Limb (tissue), 2 donors: ENCODE data around the gene MBD3L2B.
A peak's percentile ranks its signal among the peaks of the same experiment; 100 is the strongest.
"Not testable (repeated sequence)": the region's sequence is repeated elsewhere in the genome, so short reads cannot be mapped to it uniquely, and the experiment has no call there.

ENCODE experiments used
- DNase-seq, 2 donors: peaks; one replicate each; pipeline ENCODE4 v3.0.0-alpha.2; 2016; ENCODE audit errors: extremely low spot score in 2 of 2

The MBD3L2B gene

DNA sequence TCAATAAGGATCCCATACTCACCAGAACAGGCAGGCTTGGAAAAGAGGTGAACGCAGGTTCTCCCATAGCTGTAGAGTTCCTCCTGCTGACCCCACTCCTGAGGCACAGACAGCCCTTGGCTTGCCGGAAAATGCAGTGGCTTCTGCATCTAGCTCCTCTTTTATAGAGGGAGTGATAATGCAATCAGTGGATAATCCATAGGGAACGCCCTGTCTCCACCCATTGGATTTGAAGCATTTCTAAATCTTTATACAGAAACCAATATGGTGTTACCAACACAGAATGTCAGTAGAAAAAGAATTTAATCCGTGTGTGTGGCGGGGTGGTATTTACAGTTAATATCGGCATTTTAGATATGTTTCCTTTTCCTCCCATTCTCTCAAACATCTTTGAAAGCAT is at the start of gene MBD3L2B:
MBD3L2B (minus strand) TSS at position 101 of the 400 bp plus-strand sequence; CDS start at position 67, 34 bp downstream.
- not testable (repeated sequence) for DNase-seq

DNA sequence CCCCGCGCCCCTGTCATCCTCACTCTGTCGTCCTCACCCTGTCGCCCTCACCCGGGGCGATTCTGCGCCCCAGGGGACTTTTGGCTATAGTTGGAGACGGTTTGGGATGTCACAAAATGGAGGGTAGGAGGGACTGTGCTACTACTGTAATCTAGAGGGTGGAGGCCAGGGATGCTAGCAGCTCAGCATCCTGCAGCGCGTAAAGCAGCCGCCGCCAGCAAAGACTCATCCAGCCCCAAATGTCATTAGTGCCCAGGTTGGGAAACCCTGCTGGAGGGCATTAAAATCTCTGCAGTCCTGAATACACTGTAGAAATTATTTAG is 48.6 kb upstream of the MBD3L2B start:
- DNase-seq = no peak

DNA sequence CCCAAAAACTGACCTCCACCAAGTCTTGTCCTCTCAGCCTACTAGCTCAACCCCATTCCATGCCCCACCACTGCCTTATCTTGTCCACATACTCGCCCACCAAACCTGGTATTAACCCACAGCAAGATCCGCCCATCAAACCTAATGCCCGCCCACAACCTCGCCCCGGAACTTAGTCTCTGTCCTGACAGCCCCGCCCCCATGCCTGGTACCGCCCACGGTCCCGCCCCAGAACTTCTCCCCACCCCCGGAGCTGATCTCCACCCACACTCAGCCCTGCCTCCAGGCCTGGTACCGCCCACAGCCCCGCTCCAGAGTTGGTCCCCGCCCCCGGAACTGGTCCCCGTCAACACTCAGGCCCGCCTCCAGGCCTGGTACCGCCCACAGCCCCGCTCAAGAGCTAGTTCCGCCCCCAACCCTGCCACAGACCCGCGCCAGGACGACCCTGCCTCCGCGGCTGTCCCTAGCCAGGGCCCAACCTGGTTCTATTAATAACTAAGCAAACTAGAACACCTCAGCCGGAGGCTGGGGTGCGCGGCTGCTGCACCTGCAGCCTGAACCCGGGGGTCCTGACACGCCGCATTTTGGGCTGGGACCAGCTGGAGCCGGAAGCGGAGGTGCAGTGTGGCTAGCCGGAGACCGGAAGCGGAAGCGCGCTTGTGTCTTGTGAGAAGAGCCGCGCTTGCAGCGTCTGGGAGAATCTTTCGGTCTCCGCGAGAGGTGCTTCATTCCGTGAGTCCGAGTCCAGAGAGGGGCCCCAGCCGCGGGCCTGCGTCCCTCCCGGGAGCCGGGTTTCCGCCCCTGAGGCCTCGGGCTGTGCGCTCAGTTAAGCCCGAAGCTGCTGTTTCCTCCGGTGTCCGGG is 48.0 kb upstream of the MBD3L2B start, which contains the start of gene ZNF557:
ZNF557 (plus strand) TSS at position 662 of the 862 bp plus-strand sequence. CDS start 5,372 bp downstream, outside the sequence.
- DNase-seq = peak; percentile 96 to 99

DNA sequence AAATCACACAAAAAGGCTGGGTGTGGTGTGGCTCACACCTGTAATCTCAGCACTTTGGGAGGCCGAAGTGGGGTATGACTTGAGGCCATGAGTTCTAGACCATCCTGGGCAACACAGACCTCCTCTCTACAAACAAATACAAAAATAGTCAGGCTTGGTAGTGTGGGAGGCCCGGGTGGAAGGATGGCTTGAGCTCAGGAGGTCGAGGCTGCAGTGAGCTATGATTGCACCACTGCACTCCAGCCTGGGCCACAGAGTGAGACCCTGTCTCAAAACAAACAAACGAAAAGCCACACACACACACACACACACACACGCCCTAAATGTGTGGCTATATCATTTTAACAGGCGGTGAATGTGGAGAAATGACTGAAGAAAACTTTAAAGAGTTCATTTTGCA is 47.4 kb upstream of the MBD3L2B start:
- no peak for DNase-seq

DNA sequence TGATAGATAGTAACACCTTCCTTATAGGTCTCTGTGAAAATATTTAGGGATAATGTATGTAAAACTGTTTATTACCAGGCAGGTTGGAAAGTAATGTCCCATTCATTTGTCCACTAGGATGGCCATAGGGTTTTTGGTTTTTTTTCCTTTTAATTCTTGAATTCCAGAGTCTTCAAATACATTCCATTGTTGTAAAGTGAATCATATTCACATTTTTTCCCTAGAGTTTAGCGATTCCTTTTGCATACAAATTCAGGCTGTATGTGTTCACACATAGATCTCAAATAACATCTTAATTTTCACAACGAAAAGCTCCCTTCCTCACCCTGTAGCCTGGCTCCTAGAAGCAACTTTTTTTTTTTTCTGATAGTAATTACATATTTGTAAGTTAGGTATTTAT is 46.5 kb upstream of the MBD3L2B start:
- no peak for DNase-seq

DNA sequence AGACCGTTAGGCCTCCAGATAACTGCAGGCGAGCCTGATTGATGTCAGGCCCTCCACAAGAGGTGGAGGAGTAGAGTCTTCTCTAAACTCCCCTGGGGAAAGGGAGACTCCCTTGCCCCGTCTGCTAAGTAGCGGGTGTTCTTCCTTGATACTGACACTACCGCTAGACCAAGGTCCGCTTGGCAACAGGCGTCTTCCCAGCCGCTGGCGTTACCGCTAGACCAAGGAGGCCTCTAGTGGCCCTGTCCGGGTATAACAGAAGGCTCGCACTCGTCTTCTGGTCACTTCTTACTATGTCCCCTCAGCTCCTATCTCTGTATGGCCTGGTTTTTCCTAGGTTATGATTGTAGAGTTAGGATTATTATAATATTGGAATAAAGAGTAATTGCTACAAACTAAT is 45.9 kb upstream of the MBD3L2B start:
- DNase-seq = not testable (repeated sequence)

DNA sequence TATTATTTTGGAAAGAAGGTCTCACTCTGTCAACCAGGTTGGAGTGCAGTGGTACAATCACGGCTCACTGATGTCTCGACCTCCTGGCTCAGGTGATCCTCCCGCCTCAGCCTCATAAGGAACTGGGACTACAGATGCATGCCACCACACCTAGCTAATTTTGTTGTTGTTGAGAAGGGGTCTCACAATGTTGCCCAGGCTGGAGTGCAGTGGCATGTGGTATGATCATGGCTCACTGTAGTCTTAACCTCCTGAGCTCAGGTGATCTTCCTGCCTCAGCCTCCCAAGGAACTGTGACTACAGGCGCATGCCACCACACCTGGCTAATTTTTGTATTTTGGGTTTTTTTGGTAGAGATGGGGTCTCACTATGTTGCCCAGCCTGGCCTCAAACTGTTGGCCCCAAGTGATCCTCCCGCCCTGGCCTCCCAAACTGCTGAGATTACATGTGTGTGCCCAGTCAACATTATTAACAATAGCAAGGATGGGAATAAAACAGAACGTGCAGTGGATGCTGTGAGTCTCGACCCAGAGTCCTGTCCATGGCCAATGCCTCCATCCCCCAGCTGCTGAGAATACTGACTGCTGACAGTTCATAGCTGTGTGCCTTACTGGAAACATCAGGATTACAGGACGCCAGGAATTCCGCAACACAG is 42.7 kb upstream of the MBD3L2B start:
- DNase-seq = no peak

DNA sequence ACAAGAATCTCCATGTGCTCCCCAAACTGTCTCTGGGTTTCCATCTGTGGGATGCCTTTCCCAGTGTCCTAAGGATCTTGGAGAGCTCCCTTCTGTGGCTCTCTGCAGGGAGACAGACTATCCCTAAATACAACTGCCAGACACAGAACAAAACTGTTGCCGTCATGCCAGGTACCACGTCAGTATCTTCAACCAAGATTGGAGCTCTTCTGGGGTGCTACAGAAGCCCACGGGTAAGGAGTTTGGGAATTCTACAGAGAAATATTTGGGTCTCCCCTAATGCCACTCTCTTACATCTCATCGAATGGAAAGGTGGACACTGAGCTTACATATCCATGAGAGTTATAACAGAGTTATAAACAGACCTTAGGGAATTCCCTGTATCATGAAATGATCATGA is 42.1 kb upstream of the MBD3L2B start:
- no peak for DNase-seq

DNA sequence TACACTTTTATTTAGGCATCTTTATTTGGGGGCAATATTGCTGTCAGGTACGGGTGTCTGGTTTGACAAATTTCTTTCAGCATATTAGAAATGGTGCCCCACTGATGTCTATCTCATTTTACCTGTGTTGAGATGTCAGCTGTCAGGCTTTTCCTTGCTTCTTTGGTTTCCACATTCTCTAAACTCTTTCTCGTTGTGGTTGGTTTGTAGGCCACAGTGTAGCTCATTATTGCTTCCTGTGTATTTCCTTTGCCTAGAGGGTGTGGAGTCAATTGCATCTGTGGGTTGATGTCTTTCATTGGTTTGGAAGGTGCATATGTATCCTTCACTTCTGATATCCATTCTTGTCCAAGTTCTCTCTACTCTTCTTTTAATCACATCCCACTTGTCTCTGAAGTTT is 38.7 kb upstream of the MBD3L2B start:
- DNase-seq = not testable (repeated sequence)

DNA sequence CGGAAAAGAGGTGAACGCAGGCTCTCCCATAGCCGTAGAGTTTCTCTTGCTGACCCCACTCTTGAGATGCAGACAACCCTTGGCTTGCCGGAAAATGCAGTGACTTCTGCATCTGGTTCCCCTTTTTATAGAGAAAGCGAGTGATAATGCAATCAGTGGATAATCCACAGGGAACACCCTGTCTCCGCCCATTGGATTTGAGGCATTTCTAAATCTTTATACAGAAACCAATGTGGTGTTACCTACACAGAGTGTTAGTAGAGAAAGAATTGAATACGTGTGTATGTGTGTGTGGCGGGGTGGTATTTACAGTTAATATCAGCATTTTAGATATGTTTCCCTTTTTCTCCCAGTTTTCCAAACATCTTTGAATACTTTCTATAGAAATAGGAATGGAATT is 37.3 kb upstream of the MBD3L2B start, which contains the start of gene MBD3L3:
MBD3L3 (minus strand) TSS at position 101 of the 400 bp plus-strand sequence; CDS start at position 30, 71 bp downstream.
- DNase-seq = not testable (repeated sequence)

DNA sequence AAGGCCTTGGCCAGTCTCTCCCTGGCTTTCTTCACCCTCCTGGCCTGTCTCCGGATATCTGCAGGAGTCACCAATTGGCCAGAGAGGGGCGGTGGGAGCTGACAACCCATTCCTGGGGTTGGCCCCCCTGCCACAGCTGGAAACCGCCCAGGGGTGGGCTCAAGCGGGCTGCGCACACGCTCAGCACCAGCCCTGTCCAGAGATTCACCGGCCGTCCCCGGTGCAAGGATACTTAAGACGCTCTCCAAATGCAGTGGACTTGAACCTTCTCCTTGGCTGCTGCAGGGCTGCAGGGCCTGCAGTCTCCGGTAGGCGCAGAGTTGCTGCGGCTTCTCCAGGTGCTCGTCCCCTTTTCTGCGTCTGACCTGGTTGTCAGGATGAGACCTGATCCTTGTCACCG is 35.1 kb upstream of the MBD3L2B start:
- not testable (repeated sequence) for DNase-seq

DNA sequence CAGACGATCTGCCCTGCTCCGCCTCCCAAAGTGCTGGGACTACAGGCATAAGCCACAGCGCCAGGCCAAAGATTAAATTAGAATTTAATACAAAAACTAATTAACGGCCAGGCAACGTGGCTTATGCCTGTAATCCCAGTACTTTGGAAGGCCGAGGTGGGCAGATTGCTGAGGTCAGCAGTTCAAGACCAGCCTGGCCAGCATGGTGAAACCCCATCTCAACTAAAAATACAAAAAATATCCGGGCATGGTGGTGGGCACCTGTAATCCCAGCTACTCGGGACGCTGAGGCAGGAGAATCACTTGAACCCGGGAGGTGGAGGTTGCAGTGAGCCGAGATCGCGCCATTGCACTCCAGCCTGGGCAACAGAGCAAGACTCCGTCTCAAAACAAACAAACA is 34.4 kb upstream of the MBD3L2B start:
- not testable (repeated sequence) for DNase-seq

DNA sequence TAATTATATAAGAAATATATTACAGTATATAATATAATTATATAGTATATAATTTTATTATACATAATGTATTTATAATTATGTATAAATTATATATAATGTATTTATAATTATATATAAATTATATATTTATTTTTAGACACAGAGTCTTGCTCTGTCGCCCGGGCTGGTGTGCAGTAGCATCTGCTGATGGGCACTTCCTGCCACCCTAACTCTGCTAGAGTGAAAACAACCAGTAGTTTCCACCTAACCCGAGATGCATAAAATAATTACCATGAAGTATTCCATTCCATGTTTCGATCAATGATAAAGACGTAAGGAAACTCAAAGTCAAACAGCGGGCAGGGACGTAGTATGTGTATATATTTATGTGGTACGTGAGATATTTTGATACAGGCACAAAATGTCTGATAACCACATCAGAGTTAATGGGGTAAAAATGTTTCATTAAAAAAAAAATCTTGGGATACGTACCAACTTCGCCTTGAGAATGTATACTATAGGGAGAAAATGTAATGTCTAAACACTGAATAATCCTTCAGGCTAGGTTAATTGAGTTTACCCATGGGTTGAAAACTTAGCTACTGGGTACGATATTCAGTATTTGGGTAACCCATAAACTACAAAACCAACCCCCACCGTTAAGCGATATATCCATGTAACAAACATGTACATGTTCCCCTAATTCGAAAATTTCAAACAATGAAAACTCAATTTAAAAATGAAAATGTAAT is 33.6 kb upstream of the MBD3L2B start:
- not testable (repeated sequence) for DNase-seq

DNA sequence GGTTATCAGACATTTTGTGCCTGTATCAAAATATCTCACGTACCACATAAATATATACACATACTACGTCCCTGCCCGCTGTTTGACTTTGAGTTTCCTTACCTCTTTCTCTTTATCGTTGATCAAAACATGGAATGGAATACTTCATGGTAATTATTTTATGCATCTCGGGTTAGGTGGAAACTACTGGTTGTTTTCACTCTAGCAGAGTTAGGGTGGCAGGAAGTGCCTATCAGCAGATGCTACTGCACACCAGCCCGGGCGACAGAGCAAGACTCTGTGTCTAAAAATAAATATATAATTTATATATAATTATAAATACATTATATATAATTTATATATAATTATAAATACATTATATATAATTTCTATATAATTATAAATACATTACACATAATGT is 31.7 kb upstream of the MBD3L2B start:
- not testable (repeated sequence) for DNase-seq

DNA sequence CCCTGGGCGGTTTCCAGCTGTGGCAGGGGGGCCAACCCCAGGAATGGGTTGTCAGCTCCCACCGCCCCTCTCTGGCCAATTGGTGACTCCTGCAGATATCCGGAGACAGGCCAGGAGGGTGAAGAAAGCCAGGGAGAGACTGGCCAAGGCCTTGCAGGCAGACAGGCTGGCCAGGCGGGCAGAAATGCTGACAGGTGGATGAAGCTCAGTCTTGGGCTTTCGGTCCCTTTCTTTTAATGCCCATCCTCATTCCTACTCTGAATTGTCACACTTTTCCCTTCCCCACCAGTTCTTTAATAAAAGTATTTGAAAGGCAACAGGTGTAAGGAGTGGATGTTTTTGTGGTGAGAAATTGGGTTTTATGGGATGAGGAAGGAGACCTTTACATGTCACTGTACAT is 30.2 kb upstream of the MBD3L2B start:
- DNase-seq = not testable (repeated sequence)

DNA sequence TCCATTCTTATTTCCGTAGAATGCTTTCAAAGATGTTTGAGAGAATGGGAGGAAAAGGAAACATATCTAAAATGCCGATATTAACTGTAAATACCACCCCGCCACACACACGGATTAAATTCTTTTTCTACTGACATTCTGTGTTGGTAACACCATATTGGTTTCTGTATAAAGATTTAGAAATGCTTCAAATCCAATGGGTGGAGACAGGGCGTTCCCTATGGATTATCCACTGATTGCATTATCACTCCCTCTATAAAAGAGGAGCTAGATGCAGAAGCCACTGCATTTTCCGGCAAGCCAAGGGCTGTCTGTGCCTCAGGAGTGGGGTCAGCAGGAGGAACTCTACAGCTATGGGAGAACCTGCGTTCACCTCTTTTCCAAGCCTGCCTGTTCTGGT is 27.8 kb upstream of the MBD3L2B start, which contains the start of gene MBD3L2:
MBD3L2 (plus strand) TSS at position 301 of the 400 bp plus-strand sequence; CDS start at position 354, 53 bp downstream.
- DNase-seq = not testable (repeated sequence)

DNA sequence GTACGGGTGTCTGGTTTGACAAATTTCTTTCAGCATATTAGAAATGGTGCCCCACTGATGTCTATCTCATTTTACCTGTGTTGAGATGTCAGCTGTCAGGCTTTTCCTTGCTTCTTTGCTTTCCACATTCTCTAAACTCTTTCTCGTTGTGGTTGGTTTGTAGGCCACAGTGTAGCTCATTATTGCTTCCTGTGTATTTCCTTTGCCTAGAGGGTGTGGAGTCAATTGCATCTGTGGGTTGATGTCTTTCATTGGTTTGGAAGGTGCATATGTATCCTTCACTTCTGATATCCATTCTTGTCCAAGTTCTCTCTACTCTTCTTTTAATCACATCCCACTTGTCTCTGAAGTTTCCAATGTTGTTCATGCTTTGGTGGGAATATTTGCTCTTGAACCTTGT is 20.3 kb upstream of the MBD3L2B start:
- not testable (repeated sequence) for DNase-seq

DNA sequence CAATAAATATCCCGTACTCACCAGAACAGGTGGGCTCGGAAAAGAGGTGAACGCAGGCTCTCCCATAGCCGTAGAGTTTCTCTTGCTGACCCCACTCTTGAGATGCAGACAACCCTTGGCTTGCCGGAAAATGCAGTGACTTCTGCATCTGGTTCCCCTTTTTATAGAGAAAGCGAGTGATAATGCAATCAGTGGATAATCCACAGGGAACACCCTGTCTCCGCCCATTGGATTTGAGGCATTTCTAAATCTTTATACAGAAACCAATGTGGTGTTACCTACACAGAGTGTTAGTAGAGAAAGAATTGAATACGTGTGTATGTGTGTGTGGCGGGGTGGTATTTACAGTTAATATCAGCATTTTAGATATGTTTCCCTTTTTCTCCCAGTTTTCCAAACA is 18.8 kb upstream of the MBD3L2B start, which contains the start of gene MBD3L4:
MBD3L4 (minus strand) TSS at position 101 of the 400 bp plus-strand sequence; CDS start at position 66, 35 bp downstream.
- DNase-seq = not testable (repeated sequence)

DNA sequence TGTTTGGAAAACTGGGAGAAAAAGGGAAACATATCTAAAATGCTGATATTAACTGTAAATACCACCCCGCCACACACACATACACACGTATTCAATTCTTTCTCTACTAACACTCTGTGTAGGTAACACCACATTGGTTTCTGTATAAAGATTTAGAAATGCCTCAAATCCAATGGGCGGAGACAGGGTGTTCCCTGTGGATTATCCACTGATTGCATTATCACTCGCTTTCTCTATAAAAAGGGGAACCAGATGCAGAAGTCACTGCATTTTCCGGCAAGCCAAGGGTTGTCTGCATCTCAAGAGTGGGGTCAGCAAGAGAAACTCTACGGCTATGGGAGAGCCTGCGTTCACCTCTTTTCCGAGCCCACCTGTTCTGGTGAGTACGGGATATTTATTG is 9.0 kb upstream of the MBD3L2B start, which contains the start of gene MBD3L5:
MBD3L5 (plus strand) TSS at position 301 of the 400 bp plus-strand sequence; CDS start at position 335, 34 bp downstream.
- not testable (repeated sequence) for DNase-seq

DNA sequence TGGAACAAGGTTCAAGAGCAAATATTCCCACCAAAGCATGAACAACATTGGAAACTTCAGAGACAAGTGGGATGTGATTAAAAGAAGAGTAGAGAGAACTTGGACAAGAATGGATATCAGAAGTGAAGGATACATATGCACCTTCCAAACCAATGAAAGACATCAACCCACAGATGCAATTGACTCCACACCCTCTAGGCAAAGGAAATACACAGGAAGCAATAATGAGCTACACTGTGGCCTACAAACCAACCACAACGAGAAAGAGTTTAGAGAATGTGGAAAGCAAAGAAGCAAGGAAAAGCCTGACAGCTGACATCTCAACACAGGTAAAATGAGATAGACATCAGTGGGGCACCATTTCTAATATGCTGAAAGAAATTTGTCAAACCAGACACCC is 7.6 kb upstream of the MBD3L2B start:
- not testable (repeated sequence) for DNase-seq

DNA sequence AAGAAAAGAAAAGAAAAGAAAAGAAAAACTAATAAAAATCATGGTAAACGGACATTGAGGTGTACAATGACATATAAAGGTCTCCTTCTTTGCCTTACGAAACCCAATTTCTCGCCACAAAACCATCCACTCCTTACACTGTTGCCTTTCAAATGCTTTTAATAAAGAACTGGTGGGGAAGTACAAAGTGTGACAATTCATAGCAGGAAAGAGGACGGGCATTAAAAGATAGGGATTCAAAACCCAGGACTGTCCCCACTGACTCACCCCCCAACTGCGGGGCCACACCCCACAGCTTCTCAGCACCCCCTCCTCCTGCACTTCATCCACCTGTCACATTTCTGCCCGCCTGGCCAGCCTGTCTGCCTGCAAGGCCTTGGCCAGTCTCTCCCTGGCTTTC is 2.4 kb downstream of the MBD3L2B start:
- no peak for DNase-seq
